NCI-H146 treated with DMSO at 0.1 percent for 48 hours (cell line): ENCODE data around the gene TM2D1.
"Not testable (repeated sequence)": the region's sequence is repeated elsewhere in the genome, so short reads cannot be mapped to it uniquely, and the experiment has no call there.

Experiments
- DNase-seq: peaks from one replicate; lab custom pipeline; 2025; ENCODE audit not compliant: unreplicated experiment; lab: John Stamatoyannopoulos, UW

Gene TM2D1

DNA sequence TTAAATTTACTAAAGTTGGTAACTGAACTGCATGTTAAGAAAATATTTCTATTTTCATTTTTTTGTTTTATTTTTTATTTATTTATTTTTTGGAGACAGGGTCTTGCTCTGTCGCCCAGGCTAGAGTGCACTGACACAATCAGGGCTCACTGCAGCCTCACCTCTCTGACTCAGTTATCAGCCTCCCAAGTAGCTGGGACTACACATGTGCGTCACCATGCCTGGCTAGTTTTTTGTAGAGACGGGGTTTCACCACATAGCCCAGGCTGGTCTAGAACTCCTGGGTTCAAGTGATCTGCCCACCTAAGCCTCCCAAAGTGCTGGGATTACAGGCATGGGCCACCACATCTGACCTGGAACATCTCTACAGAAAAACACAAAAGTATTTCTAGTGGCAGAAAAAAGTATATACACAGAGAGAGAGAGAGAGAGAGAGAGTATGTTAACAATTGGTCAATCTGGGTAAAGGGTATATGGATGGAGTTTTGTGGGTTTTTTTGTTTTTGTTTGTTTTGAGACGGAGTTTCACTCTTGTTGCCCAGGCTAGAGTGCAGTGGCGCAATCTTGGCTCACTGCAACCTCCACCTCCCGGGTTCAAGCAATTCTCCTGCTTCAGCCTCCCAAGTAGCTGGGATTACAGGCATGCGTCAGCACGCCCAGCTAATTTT, 5.8 kb downstream of the TM2D1 start:
- DNase-seq: not testable (repeated sequence)

DNA sequence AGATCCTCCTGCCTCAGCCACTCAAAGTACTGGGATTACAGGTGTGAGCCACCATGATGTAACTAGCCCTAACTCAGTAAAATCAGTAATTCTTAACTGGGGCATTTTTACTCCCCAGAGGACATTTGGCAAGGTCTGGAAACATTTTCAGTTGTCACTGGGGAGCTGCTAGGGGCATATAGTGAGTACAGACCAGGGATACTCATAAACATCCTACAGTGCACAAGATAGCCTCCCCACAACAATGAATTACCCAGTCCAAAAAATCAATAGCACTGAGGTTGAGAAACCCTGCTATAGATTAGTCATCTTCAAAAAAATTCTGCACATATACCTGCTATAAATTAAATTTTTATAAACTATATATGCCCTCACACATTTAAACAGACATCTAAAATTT, 13.0 kb downstream of the TM2D1 start:
- no peak for DNase-seq

- DNase-seq: not testable (repeated sequence)
These were observed 13.7 kb downstream of the TM2D1 start for GRCh38 chr1:61711257-61711656.

- DNase-seq: no peak
These were observed 15.0 kb downstream of the TM2D1 start for GRCh38 chr1:61709908-61710289.

DNA sequence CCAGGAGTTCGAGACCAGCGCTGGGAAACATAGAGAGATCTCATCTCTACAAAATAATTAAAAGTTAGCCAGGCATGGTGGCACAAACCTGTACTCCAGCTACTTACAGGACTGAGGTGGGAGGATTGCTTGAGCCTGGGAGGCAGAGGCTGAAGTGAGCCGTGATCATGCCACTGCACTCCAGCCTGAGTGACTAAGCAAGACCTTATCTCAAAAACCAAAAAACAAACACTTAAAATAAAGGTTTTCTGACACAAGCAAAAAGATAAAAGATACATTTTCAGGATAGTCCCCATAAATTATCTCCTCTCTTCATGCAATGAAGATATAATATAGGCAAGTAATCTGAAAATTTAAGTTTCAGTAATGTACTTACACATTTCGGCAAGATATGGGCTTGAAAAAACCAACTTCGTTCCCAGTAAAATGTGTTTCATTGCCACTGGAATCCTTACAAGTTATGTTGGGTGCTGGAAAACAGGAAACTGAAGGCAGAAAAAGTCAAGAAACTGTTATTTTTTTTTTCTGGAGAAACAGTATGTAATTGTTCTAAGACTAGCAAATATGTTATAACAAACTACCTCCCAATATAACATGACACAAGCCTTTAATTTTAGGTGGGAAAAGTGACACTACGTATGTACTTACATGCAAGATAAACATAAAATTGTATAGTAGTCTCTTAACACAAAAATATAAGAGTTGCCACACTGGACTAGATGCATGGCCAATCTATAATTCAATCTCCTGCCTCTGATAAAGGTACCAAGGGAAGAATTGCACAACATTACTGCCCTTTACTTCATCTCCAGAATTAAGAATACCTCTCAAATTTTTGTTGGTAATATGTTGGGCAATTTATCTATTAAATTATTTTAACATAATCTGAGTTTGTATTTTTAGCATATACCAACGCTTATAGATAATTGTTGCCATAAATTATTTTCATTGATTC, 15.7 kb downstream of the TM2D1 start:
- DNase-seq: no peak

GRCh38 chr1:61699911-61700851, 24.8 kb downstream of the TM2D1 start:
- no peak for DNase-seq

GRCh38 chr1:61692155-61692800, 32.7 kb downstream of the TM2D1 start:
- DNase-seq: no peak

GRCh38 chr1:61687901-61688300, 37.0 kb downstream of the TM2D1 start:
- DNase-seq: no peak

GRCh38 chr1:61682891-61683290, 42.0 kb downstream of the TM2D1 start:
- no peak for DNase-seq

DNA sequence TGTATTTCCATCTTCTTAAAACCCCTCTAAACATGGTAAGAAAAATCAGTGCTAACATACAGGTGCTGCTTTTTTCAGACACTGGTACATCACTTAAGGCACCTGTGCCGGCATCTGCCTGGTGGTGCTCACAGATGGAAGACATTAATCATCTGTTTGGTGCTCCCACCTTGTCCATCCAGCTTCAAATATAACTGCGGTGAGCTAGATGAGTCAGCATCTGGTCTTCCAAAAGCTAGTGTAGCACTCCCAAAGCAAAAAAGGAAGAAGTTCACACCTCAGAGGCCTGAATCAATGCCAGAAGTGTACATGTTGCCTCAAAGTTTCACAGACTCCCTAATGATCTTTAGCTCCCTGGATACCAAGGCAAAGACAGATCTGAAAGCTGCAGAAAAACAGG, 44.4 kb downstream of the TM2D1 start:
- no peak for DNase-seq

- not testable (repeated sequence) for DNase-seq
These were observed 48.1 kb downstream of the TM2D1 start for GRCh38 chr1:61676881-61677280.

DNA sequence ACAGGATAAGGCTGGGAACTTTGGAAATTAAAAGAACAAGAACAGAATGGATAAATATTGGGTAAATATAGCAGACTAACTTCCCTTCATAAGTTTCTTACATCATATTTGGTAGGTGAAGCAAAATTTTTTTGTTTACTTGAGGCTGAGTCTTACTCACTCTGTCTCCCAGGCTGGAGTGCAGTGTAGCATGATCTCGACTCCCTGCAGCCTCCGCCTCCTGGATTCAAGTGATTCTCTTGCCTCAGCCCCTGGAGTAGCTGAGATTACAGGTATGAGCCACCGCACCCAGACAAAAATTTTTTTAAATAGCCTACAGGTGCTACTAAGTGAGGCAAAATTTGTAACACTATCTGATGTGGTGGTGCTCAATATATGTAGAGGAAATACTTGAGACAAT, 50.7 kb downstream of the TM2D1 start:
- no peak for DNase-seq

- DNase-seq: no peak
These were observed 52.6 kb downstream of the TM2D1 start for GRCh38 chr1:61672376-61672775.

DNA sequence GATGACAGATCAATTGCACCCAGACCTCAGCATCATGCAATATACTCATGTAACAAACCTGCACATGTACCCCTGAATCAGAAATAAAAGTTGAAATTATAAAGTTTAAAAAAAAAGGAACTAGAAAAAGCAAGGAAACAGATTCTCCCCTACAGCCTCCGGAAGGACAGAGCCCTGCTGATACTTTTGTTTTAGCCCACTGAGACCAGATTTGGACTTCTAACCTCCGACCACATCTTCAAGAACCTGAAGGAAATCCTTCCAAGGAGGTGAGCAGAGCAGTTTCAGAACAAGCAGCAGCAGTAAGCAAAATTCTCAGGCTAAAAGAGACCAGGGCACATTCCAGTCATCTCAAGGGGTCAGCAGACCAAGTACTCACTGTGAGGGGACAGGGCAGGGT, 54.5 kb downstream of the TM2D1 start:
- DNase-seq: no peak

GRCh38 chr1:61670016-61670415, 54.9 kb downstream of the TM2D1 start:
- DNase-seq: no peak

GRCh38 chr1:61659061-61659460, 65.9 kb downstream of the TM2D1 start:
- DNase-seq: no peak

DNA sequence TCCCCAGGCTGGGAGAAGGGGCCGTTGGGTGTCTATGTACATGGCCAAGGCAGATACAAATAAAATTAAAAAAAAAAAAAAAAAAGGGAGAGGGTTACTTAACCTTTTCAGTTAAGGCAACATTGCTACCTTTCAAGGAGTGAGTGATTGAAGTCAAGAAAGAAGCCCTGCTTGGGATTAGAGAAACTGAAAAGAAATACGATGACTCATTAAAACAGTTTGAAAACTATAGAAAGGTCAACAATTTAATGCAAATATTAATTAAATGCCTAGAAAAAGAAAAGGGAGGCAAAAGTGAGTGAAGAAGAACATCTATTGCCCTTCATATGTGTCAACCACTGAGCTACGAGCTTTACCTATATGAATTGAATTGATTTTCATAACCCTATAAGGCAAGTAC, 69.5 kb downstream of the TM2D1 start:
- DNase-seq: no peak

- no peak for DNase-seq
These were observed 70.9 kb downstream of the TM2D1 start for GRCh38 chr1:61654067-61654466.

DNA sequence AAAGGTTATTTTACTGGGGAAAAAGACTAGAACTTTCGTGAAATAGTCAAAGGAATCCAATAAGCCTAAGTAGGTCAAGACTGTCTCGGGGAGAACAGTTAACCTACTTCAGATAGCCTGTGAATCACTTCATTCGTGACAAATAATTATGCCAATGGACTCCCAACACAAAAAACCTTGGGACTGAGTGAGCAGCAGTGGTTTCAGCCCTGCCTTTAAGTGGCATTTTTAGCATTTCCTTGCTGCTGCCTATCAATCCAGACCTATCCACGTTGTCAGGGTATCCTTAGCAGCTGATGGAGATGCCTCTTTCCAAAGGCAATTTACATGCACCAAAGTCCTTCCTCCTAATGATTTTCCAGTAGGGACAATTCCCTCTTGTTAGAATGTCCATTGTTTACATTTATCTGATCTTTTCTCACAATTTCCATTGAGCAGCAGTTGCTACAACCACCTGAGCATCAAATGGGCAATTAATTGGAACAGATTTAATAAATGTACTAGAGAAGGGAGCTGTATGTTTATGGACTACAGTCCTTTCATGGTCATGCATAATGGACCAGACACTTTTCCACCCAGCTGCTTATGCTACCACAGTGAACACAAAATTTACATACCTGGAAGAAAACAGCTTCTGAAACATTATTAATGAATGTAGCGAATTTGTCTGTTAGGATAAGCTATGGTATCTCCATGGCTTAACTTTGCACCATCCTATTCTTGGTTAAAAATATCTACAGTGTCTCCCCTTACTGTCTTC, 75.8 kb downstream of the TM2D1 start:
- no peak for DNase-seq

- DNase-seq: no peak
These were observed 77.8 kb downstream of the TM2D1 start for GRCh38 chr1:61647142-61647541.
